GM19324 (cell line): ENCODE results near the gene SELENON.

Source experiments
- ATAC-seq: cut with Tn5 transposase; IDR thresholded peaks from one replicate; pipeline ENCODE4 v1.9.1; 2021; ENCODE audit warnings: mild to moderate bottlenecking, moderate library complexity; ENCODE audit not compliant: unreplicated experiment, low FRiP score

The SELENON gene

GRCh38 chr1:25799935-25800702 lies at the start of gene SELENON:
Gene SELENON (plus strand): TSS chr1:25800193. CDS start chr1:25800231, 38 bp downstream.
- ATAC-seq, result no peak

- ATAC-seq, result no peak
These were observed 48.9 kb upstream of the SELENON start for GRCh38 chr1:25750923-25751605.

GRCh38 chr1:25754470-25755181 lies 45.4 kb upstream of the SELENON start:
- no peak for ATAC-seq

- ATAC-seq, result no peak
These were observed 44.4 kb upstream of the SELENON start for GRCh38 chr1:25755475-25756125.

- ATAC-seq, result no peak
These were observed 43.8 kb upstream of the SELENON start for GRCh38 chr1:25756215-25756614.

- ATAC-seq, result no peak
These were observed 42.7 kb upstream of the SELENON start for GRCh38 chr1:25757151-25757845.

- ATAC-seq, result no peak
These were observed 42.2 kb upstream of the SELENON start for GRCh38 chr1:25757846-25758185.

GRCh38 chr1:25758466-25759070 lies 41.4 kb upstream of the SELENON start:
- ATAC-seq, result no peak

GRCh38 chr1:25760122-25760719 lies 39.8 kb upstream of the SELENON start:
- no peak for ATAC-seq

GRCh38 chr1:25760871-25761270 lies 39.1 kb upstream of the SELENON start:
- ATAC-seq, result no peak

- ATAC-seq, result no peak
These were observed 36.5 kb upstream of the SELENON start for GRCh38 chr1:25763493-25763892.

GRCh38 chr1:25765136-25765922 lies 34.7 kb upstream of the SELENON start:
- no peak for ATAC-seq

- no peak for ATAC-seq
These were observed 33.9 kb upstream of the SELENON start for GRCh38 chr1:25765923-25766589.

GRCh38 chr1:25766721-25767436 lies 33.1 kb upstream of the SELENON start:
- no peak for ATAC-seq

- no peak for ATAC-seq
These were observed 32.6 kb upstream of the SELENON start for GRCh38 chr1:25767437-25767770.

- ATAC-seq, result no peak
These were observed 31.0 kb upstream of the SELENON start for GRCh38 chr1:25768999-25769398.

- no peak for ATAC-seq
These were observed 30.2 kb upstream of the SELENON start for GRCh38 chr1:25769625-25770383.
